Neural progenitor cell (in vitro differentiated cells): Measurements from ENCODE around the gene NOTCH4.

Source experiments
- CTCF ChIP-seq: fragments of 200-600 bp; sonication (generic); IDR thresholded peaks from 2 replicates; pipeline ENCODE4 v1.5.1; 2017; ENCODE audit warnings: antibody characterized with exemption, mild to moderate bottlenecking
- EZH2 ChIP-seq: fragments of 200-600 bp; sonication (generic); IDR thresholded peaks from 2 replicates; pipeline ENCODE4 v1.6.1; 2017; ENCODE audit warnings: antibody characterized with exemption, mild to moderate bottlenecking, moderate library complexity
- EZH2phosphoT487 ChIP-seq: fragments of 200-600 bp; sonication (generic); IDR thresholded peaks from 2 replicates; pipeline ENCODE4 v1.6.1; 2017; ENCODE audit warnings: antibody characterized with exemption

DNA sequence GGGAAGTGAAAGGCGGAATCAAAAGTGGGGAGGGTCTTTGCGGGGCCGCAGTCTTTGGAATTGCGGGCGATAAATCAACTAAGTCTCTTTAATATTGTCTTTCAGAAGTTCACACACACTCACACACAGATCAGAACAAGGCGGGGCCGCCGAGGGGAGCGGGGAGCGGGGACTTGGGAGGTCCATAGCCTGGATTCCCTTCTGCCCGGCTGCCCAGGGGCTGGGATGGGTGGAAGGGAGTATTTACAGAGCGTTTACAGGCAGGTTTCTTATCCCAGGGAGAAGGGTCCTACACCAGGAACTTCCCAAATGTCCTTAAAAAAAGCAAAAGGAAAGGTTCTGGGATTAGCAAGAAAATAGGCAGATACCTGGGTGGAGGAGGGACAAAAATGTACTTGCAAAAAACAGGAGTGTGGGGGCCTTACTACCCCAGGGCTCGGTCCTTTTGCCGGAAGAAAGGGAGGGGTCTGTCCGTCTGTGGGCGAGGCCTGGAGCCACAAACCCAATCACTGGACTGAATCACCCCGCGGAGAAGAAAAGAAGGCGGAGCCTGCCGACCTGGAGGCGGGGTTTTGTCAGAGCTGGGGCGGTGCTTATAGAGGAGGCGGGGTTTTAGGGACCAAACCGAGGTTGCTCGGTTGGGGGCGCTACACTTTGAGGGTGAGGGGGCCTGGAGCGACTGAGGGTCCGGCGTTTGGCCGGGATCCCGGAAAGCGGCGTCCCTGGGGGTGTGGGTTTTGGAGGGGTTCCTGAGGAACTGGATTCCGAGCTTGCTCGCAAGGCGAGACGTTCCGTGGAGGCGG, 75.4 kb downstream of the NOTCH4 start:
- TF ChIP-seq EZH2: no peak
- peak; percentile 39 for TF ChIP-seq CTCF
- TF ChIP-seq EZH2phosphoT487: no peak
